ENCODE measurements around the gene DLEC1.

- TF ChIP-seq, protein P1, sequence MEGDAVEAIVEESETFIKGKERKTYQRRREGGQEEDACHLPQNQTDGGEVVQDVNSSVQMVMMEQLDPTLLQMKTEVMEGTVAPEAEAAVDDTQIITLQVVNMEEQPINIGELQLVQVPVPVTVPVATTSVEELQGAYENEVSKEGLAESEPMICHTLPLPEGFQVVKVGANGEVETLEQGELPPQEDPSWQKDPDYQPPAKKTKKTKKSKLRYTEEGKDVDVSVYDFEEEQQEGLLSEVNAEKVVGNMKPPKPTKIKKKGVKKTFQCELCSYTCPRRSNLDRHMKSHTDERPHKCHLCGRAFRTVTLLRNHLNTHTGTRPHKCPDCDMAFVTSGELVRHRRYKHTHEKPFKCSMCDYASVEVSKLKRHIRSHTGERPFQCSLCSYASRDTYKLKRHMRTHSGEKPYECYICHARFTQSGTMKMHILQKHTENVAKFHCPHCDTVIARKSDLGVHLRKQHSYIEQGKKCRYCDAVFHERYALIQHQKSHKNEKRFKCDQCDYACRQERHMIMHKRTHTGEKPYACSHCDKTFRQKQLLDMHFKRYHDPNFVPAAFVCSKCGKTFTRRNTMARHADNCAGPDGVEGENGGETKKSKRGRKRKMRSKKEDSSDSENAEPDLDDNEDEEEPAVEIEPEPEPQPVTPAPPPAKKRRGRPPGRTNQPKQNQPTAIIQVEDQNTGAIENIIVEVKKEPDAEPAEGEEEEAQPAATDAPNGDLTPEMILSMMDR (conservative IDR thresholded peaks at IDR 0.05 in 1 of 2, IDR thresholded peaks at IDR 0.05 in 1 of 2; ENCODE audit: extremely low read depth in 1 of 2, insufficient read depth in 1 of 2, low read depth in 1 of 2, low read length in 2 of 2), result no peak
- no peak for TF ChIP-seq EZH2 (IDR thresholded peaks at IDR 0.05; ENCODE audit: borderline replicate concordance, low read length)
Observed at GRCh38 chr3:38002291-38002876, 36.6 kb upstream of the DLEC1 start.

All from mammary epithelial cell (primary cell).